ENCODE data around the gene EFNA4. TPM values are rescaled to one million over a fixed set of nuclear protein-coding genes. Genes with fewer than 3 reads are reported as not detected.

Gene EFNA4
- total and polyA plus RNA-seq, 2 of the 8 experiments (the other 6 are each of a cell fraction or from before 2014, with no cell fraction given) = 21.9 to 23.9 TPM

GRCh38 chr1:155062702-155063411 is 683 bp upstream of the EFNA4 start (continued):
- TF ChIP-seq CBX8 (IDR thresholded peaks at IDR 0.05; ENCODE audit: borderline replicate concordance, low read depth, low read length) = no peak
- TF ChIP-seq, protein P1, sequence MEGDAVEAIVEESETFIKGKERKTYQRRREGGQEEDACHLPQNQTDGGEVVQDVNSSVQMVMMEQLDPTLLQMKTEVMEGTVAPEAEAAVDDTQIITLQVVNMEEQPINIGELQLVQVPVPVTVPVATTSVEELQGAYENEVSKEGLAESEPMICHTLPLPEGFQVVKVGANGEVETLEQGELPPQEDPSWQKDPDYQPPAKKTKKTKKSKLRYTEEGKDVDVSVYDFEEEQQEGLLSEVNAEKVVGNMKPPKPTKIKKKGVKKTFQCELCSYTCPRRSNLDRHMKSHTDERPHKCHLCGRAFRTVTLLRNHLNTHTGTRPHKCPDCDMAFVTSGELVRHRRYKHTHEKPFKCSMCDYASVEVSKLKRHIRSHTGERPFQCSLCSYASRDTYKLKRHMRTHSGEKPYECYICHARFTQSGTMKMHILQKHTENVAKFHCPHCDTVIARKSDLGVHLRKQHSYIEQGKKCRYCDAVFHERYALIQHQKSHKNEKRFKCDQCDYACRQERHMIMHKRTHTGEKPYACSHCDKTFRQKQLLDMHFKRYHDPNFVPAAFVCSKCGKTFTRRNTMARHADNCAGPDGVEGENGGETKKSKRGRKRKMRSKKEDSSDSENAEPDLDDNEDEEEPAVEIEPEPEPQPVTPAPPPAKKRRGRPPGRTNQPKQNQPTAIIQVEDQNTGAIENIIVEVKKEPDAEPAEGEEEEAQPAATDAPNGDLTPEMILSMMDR (IDR thresholded peaks at IDR 0.05; ENCODE audit: control extremely low read depth in 1 of 3, insufficient read depth in 1 of 3, low read depth in 1 of 3, low read length in 3 of 3) = peak in 2 of 3 experiments; percentile 83 to 98; a peak in 3 of 4 replicates
- TF ChIP-seq BACH1 (IDR thresholded peaks at IDR 0.05; ENCODE audit: low read length) = 0 out of 2 replicates have a peak, but pooled peaks have one; percentile 17
- peak; percentile 49 for TF ChIP-seq KDM4A (IDR thresholded peaks at IDR 0.05; ENCODE audit: low read depth, low read length, severe bottlenecking)
- TF ChIP-seq POU5F1 (IDR thresholded peaks at IDR 0.05; ENCODE audit: low read depth, low read length) = no peak
- no peak for TF ChIP-seq TBP (IDR thresholded peaks at IDR 0.05; ENCODE audit: low read depth, low read length)
- TF ChIP-seq, protein P2, sequence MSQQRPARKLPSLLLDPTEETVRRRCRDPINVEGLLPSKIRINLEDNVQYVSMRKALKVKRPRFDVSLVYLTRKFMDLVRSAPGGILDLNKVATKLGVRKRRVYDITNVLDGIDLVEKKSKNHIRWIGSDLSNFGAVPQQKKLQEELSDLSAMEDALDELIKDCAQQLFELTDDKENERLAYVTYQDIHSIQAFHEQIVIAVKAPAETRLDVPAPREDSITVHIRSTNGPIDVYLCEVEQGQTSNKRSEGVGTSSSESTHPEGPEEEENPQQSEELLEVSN (IDR thresholded peaks at IDR 0.05) = peak; percentile 30; the same call in 1 of the 2 replicates

All from H1 (cell line).